HepG2 (cell line): ENCODE measurements around the gene FAM83C. TPM values are rescaled to one million over a fixed set of nuclear protein-coding genes. Genes with fewer than 3 reads are reported as not detected.

ENCODE experiments used
- AKNA ChIP-seq: sonication (generic); formaldehyde crosslinking; IDR thresholded peaks from 2 replicates; pipeline ENCODE4 v1.4.0; 2020; ENCODE audit warnings: missing genetic modification reagents, borderline replicate concordance
- ATF1 ChIP-seq: IDR thresholded peaks from 2 replicates; pipeline ENCODE4 v1.6.1; 2016; ENCODE audit warnings: mild to moderate bottlenecking, control low read depth
- ATM ChIP-seq: fragments of 450-650 bp; IDR thresholded peaks from 2 replicates; pipeline ENCODE4 v1.7.1; 2017; ENCODE audit warnings: mild to moderate bottlenecking, borderline replicate concordance
- FOXP1 ChIP-seq, 2 experiments: fragments of 450-650 bp in 1 of 2; IDR thresholded peaks; 2 replicates each; pipeline ENCODE4 v1.6.1; 2017 to 2018; ENCODE audit warnings: antibody characterized with exemption in 1 of 2
- HOXA7 ChIP-seq: sonication (generic); formaldehyde crosslinking; IDR thresholded peaks from 2 replicates; pipeline ENCODE4 v1.8.1; 2022; ENCODE audit warnings: mild to moderate bottlenecking, missing genetic modification reagents, moderate library complexity
- IRF1 ChIP-seq: sonication (generic); formaldehyde crosslinking; IDR thresholded peaks from 2 replicates; pipeline ENCODE4 v1.4.0; 2020; ENCODE audit warnings: low read depth, mild to moderate bottlenecking, missing genetic modification reagents
- MTA3 ChIP-seq: sonication (generic); formaldehyde crosslinking; IDR thresholded peaks from 2 replicates; pipeline ENCODE4 v1.4.0; 2020; ENCODE audit warnings: missing genetic modification reagents
- NFKB2 ChIP-seq: sonication (generic); formaldehyde crosslinking; IDR thresholded peaks from 2 replicates; pipeline ENCODE4 v1.4.0; 2020; ENCODE audit warnings: missing genetic modification reagents, borderline replicate concordance
- NR2F2 ChIP-seq: IDR thresholded peaks from 2 replicates; pipeline ENCODE4 v1.6.1; 2012; ENCODE audit warnings: low read depth, inconsistent platforms, borderline replicate concordance
- PAWR ChIP-seq: sonication (generic); formaldehyde crosslinking; IDR thresholded peaks from 2 replicates; pipeline ENCODE4 v1.4.0; 2020; ENCODE audit warnings: missing genetic modification reagents, mild to moderate bottlenecking, borderline replicate concordance
- PRDM4 ChIP-seq: sonication (generic); formaldehyde crosslinking; IDR thresholded peaks from 2 replicates; pipeline ENCODE4 v1.9.0; 2021; ENCODE audit warnings: missing genetic modification reagents, borderline replicate concordance
- RARA ChIP-seq: IDR thresholded peaks from 2 replicates; pipeline ENCODE4 v1.6.1; 2016; ENCODE audit warnings: missing genetic modification reagents, missing compliant biosample characterization
- TMF1 ChIP-seq: sonication (generic); formaldehyde crosslinking; IDR thresholded peaks from 2 replicates; pipeline ENCODE4 v1.8.1; 2022; ENCODE audit warnings: low read depth, missing genetic modification reagents
- ZGPAT ChIP-seq: IDR thresholded peaks from 2 replicates; pipeline ENCODE4 v1.6.1; 2016; ENCODE audit warnings: mild to moderate bottlenecking
- ZNF280D ChIP-seq: sonication (generic); formaldehyde crosslinking; IDR thresholded peaks from 2 replicates; pipeline ENCODE4 v1.5.1; 2020; ENCODE audit warnings: mild to moderate bottlenecking, missing genetic modification reagents
- ZNF329 ChIP-seq: sonication (generic); formaldehyde crosslinking; IDR thresholded peaks from 2 replicates; pipeline ENCODE4 v1.9.0; 2021; ENCODE audit warnings: low read depth, mild to moderate bottlenecking, missing genetic modification reagents
- ZNF547 ChIP-seq: sonication (generic); formaldehyde crosslinking; IDR thresholded peaks from 2 replicates; pipeline ENCODE4 v1.5.1; 2020; ENCODE audit warnings: mild to moderate bottlenecking, missing genetic modification reagents
- polyA plus RNA-seq, 8 experiments: library from polyadenylated mRNA; depleted of rRNA in 3 of 8; stranded (reverse) in 7 of 8; unstranded in 1 of 8; fragments of >200 nt; fragmentation: Illumina TruSeq in 4 of 8; extraction: Trizol in 4 of 8; gene quantifications; 2 replicates each; pipeline versions ENCODE4 v1.2.1 to v1.2.3, GENCODE V29; 2011 to 2016; ENCODE audit warnings: low read depth in 4 of 8, missing spikeins in 1 of 8, mixed read lengths in 1 of 8; ENCODE audit not compliant: insufficient read depth in 1 of 8
- total RNA-seq, 5 experiments: library from RNA; depleted of rRNA; stranded (reverse); fragments of >200 nt; fragmentation: Illumina TruSeq; extraction: Trizol; gene quantifications; 2 replicates each; pipeline ENCODE4 v1.2.3, GENCODE V29; 2016; ENCODE audit warnings: low read depth in 1 of 5

Gene FAM83C
- total and polyA plus RNA-seq, 2 of the 13 experiments (the other 11 are each of a cell fraction or from before 2014, with no cell fraction given): 0.04 TPM; not detected in 1

- TF ChIP-seq ZNF280D (CRISPR knock-in tag): no peak
- TF ChIP-seq NR2F2: no peak
- peak; percentile 15; the same call in 1 of the 2 replicates for TF ChIP-seq ZGPAT (CRISPR knock-in tag)
- no peak for TF ChIP-seq ATM
- TF ChIP-seq ZNF329 (CRISPR knock-in tag): no peak
- no peak for TF ChIP-seq MTA3
- TF ChIP-seq TMF1 (CRISPR knock-in tag): no peak
- no peak for TF ChIP-seq PRDM4 (CRISPR knock-in tag)
- 0 out of 2 replicates have a peak, but pooled peaks have one; percentile 9 for TF ChIP-seq RARA (CRISPR knock-in tag)
- TF ChIP-seq ZNF547: no peak
- TF ChIP-seq NFKB2: no peak; the same call in 1 of the 2 replicates
- TF ChIP-seq IRF1: no peak
- TF ChIP-seq PAWR (CRISPR knock-in tag): no peak
- no peak for TF ChIP-seq ATF1 (CRISPR knock-in tag)
- 0 out of 2 replicates have a peak, but pooled peaks have one; percentile 63 for TF ChIP-seq HOXA7 (CRISPR knock-in tag)
- TF ChIP-seq AKNA (CRISPR knock-in tag): no peak
- TF ChIP-seq FOXP1 (IDR thresholded peaks at IDR 0.05): no peak
- TF ChIP-seq FOXP1 (CRISPR knock-in tag; IDR thresholded peaks at IDR 0.05): peak; percentile 28; the same call in 1 of the 2 replicates
Measured at GRCh38 chr20:35294293-35294685, 2.1 kb upstream of the FAM83C start (continued).
